Ascending aorta (tissue), 2 donors: ENCODE data around the gene STAC3. TPM values are rescaled to one million over a fixed set of nuclear protein-coding genes. Genes with fewer than 3 reads are reported as not detected.
A peak's percentile ranks its signal among the peaks of the same experiment; 100 is the strongest.

ENCODE experiments used
- DNase-seq, 2 donors: peaks; one replicate each; pipeline ENCODE4 v3.0.0-alpha.2; 2019; ENCODE audit warnings: low spot score in 2 of 2
- H3K27ac ChIP-seq, 2 donors: fragments of 200-600 bp; sonication (generic); one replicate each; pipeline ENCODE4 v1.5.1; 2016 to 2017; ENCODE audit warnings: mild to moderate bottlenecking in 1 of 2
- H3K27me3 ChIP-seq: fragments of 200-600 bp; sonication (generic); one replicate; pipeline ENCODE4 v1.5.1; 2017
- H3K36me3 ChIP-seq, 2 donors: fragments of 200-600 bp; sonication (generic); one replicate each; pipeline ENCODE4 v1.5.1; 2016
- H3K4me1 ChIP-seq, 2 donors: fragments of 200-600 bp; sonication (generic); one replicate each; pipeline ENCODE4 v1.5.1; 2016 to 2017; ENCODE audit warnings: mild to moderate bottlenecking in 1 of 2
- H3K4me3 ChIP-seq, 2 donors: fragments of 200-600 bp; sonication (generic); one replicate each; pipeline ENCODE4 v1.5.1; 2016 to 2017; ENCODE audit warnings: mild to moderate bottlenecking in 1 of 2
- H3K9me3 ChIP-seq, 2 donors: fragments of 200-600 bp; sonication (generic); one replicate each; pipeline ENCODE4 v1.5.1; 2016
- CTCF ChIP-seq, 3 experiments: fragments of 200-600 bp in 2 of 3; fragments of 450-650 bp in 1 of 3; sonication (generic) in 2 of 3; IDR thresholded peaks; one replicate each; pipeline ENCODE4 v1.5.1; 2016 to 2019; ENCODE audit warnings: antibody characterized with exemption in 3 of 3, mild to moderate bottlenecking in 1 of 3, moderate library complexity in 1 of 3
- intact Hi-C: fragments of 100-400 bp; cut with DNase I; formaldehyde crosslinking; loops from one replicate; pipeline ENCODE4 v1.15.1; 2023
- total RNA-seq: library from RNA; depleted of rRNA; stranded (reverse); fragments of >200 nt; gene quantifications from one replicate; pipeline ENCODE4 v1.1.0, GENCODE V29; 2016

STAC3 gene
- total RNA-seq, 1 donor from 2014 or later, result not detected

- H3K4me1 ChIP-seq, result peaks cover 0 to 6% of the 10 kb centered on the region in 2 donors
- no peak overlapping the region for H3K27ac ChIP-seq
- H3K9me3 ChIP-seq, result no peaks in the 10 kb centered on the region
- intact Hi-C loops, result no loop called here
- H3K4me3 ChIP-seq, result no peak overlapping the region
- no peak for DNase-seq
- H3K36me3 ChIP-seq, result no peaks in the 10 kb centered on the region
- H3K27me3 ChIP-seq, result peaks cover 9% of the 10 kb centered on the region
- TF ChIP-seq CTCF (IDR thresholded peaks at IDR 0.05), result peak in 2 of 3 experiments; percentile 41 to 44
These were observed 25.9 kb downstream of the STAC3 start for GRCh38 chr12:57224973-57225679.

DNA sequence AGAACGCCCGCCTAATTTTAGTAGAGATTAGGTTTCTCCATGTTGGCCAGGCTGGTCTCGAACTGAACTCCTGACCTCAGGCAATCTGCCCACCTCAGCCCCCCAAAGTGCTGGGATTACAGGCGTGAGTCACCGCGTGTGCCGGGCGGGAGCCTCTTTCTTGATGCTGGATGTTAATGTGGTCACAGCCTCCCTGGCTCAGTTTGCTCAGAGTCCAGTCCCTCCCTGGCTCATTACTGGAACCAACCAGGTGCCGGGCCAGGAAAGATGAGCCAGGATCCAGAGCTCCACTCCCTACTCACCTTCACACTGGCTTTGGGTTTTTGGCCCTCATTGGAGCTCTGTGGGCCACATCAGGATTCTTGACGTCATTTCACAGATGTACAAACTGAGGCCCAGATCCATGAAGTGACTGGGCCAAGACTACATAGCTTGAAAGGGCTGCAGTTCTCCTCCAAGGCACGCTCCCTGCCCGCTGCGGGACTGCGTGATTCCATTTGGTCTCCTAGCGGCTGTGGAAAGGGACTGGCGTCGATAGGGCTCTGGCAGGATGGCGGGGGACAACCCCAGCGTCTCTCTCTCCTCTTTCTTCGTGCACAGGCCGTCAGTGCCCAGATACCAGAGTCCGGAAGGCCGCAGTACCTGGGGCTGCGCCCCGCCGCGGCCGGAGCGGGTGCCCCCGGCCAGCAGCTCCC lies 26.6 kb downstream of the STAC3 start:
- H3K9me3 ChIP-seq, result no peaks in the 10 kb centered on the region
- H3K27me3 ChIP-seq, result peaks cover 9% of the 10 kb centered on the region
- intact Hi-C loops, result no loop called here
- TF ChIP-seq CTCF (IDR thresholded peaks at IDR 0.05), result no peak
- H3K27ac ChIP-seq, result no peak overlapping the region
- H3K4me3 ChIP-seq, result no peak overlapping the region
- no peak for DNase-seq
- H3K4me1 ChIP-seq, result peaks cover 0 to 6% of the 10 kb centered on the region in 2 donors
- no peaks in the 10 kb centered on the region for H3K36me3 ChIP-seq

GRCh38 chr12:57223191-57224165 lies 27.5 kb downstream of the STAC3 start:
- no peak overlapping the region for H3K27ac ChIP-seq
- DNase-seq, result no peak
- intact Hi-C loops, result no loop called here
- no peak overlapping the region for H3K4me3 ChIP-seq
- no peaks in the 10 kb centered on the region for H3K36me3 ChIP-seq
- H3K9me3 ChIP-seq, result no peaks in the 10 kb centered on the region
- H3K4me1 ChIP-seq, result peaks cover 0 to 3% of the 10 kb centered on the region in 2 donors
- no peak for TF ChIP-seq CTCF (IDR thresholded peaks at IDR 0.05)
- peaks cover 9% of the 10 kb centered on the region for H3K27me3 ChIP-seq

- no peak overlapping the region for H3K27ac ChIP-seq
- peaks cover 9% of the 10 kb centered on the region for H3K27me3 ChIP-seq
- no peak for DNase-seq
- H3K4me3 ChIP-seq, result no peak overlapping the region
- H3K4me1 ChIP-seq, result peaks cover 0 to 4% of the 10 kb centered on the region in 2 donors
- no peaks in the 10 kb centered on the region for H3K36me3 ChIP-seq
- TF ChIP-seq CTCF (IDR thresholded peaks at IDR 0.05), result no peak
- intact Hi-C loops, result no loop called here
- no peaks in the 10 kb centered on the region for H3K9me3 ChIP-seq
These were observed 28.4 kb downstream of the STAC3 start for GRCh38 chr12:57222286-57223190.
